Fibroblast of lung (primary cell): ENCODE results near the gene PON3. TPM values are rescaled to one million over a fixed set of nuclear protein-coding genes. Genes with fewer than 3 reads are reported as not detected.
A peak's percentile ranks its signal among the peaks of the same experiment; 100 is the strongest.

ENCODE experiments used
- DNase-seq, 2 donors: peaks; one replicate each; pipeline versions ENCODE4 v3.0.0 to v3.0.0-alpha.2; 2010; ENCODE audit warnings: low read depth in 2 of 2
- H2AFZ ChIP-seq: 2 replicates; pipeline ENCODE4 v1.5.1; 2012; ENCODE audit warnings: low read length, control low read depth, inconsistent platforms
- H3K27ac ChIP-seq: 2 replicates; pipeline ENCODE4 v1.5.1; 2011; ENCODE audit warnings: low read length, control low read depth; ENCODE audit not compliant: insufficient read depth
- H3K27me3 ChIP-seq: 2 replicates; pipeline ENCODE4 v1.5.1; 2011; ENCODE audit warnings: mild to moderate bottlenecking, low read length; ENCODE audit not compliant: control insufficient read depth, insufficient read depth
- H3K36me3 ChIP-seq: 2 replicates; pipeline ENCODE4 v1.5.1; 2011; ENCODE audit warnings: low read length; ENCODE audit not compliant: control insufficient read depth, insufficient read depth
- H3K4me1 ChIP-seq: 2 replicates; pipeline ENCODE4 v1.5.1; 2011; ENCODE audit warnings: low read length; ENCODE audit not compliant: control insufficient read depth, insufficient read depth; ENCODE audit errors: extremely low read depth
- H3K4me2 ChIP-seq: 2 replicates; pipeline ENCODE4 v1.5.1; 2011; ENCODE audit warnings: low read length, control low read depth; ENCODE audit not compliant: insufficient read depth; ENCODE audit errors: extremely low read depth
- H3K4me3 ChIP-seq, 4 experiments: fragments of 200-600 bp in 1 of 4; sonication (generic) in 1 of 4; replicated peaks in 1 of 4; 2 replicates each; pipeline ENCODE4 v1.5.1; 2011 to 2016; ENCODE audit warnings: low read length in 4 of 4, low read depth in 3 of 4, mild to moderate bottlenecking in 3 of 4, control low read depth in 2 of 4, inconsistent platforms in 1 of 4, mixed read lengths in 1 of 4; ENCODE audit not compliant: insufficient read depth in 1 of 4; ENCODE audit errors: control extremely low read depth in 1 of 4
- H3K79me2 ChIP-seq: 2 replicates; pipeline ENCODE4 v1.5.1; 2012; ENCODE audit warnings: mild to moderate bottlenecking, low read length, inconsistent platforms; ENCODE audit not compliant: control insufficient read depth, insufficient read depth
- H3K9ac ChIP-seq: 2 replicates; pipeline ENCODE4 v1.5.1; 2011; ENCODE audit warnings: mild to moderate bottlenecking, low read length, control low read depth; ENCODE audit not compliant: insufficient read depth
- H3K9me3 ChIP-seq: 2 replicates; pipeline ENCODE4 v1.5.1; 2012; ENCODE audit warnings: low read depth, low read length; ENCODE audit not compliant: control insufficient read depth, insufficient read depth
- H4K20me1 ChIP-seq: 2 replicates; pipeline ENCODE4 v1.5.1; 2011; ENCODE audit warnings: low read length; ENCODE audit not compliant: control insufficient read depth, insufficient read depth; ENCODE audit errors: extremely low read depth
- EZH2 ChIP-seq: IDR thresholded peaks from 2 replicates; pipeline ENCODE4 v1.5.1; 2012; ENCODE audit warnings: low read length, control low read depth, mild to moderate bottlenecking; ENCODE audit errors: missing control alignments
- polyA plus RNA-seq, 2 donors: library from polyadenylated mRNA; depleted of rRNA in 1 of 2; stranded (reverse) in 1 of 2; unstranded in 1 of 2; fragments of >200 nt; gene quantifications; 2 replicates each; pipeline ENCODE4 v1.2.1, GENCODE V29; 2011 to 2012; ENCODE audit warnings: missing spikeins in 1 of 2
- total RNA-seq: library from RNA; depleted of rRNA; stranded (reverse); fragments of >200 nt; gene quantifications from 2 replicates; pipeline ENCODE4 v1.2.1, GENCODE V29; 2014
- TF ChIP-seq, protein P1 (sequence below), 2 donors: IDR thresholded peaks in 1 of 2; conservative IDR thresholded peaks in 1 of 2; 1 replicate in 1 of 2; 2 replicates in 1 of 2; pipeline ENCODE4 v1.5.1; 2011 to 2012; ENCODE audit warnings: low read length in 2 of 2, control low read depth in 1 of 2, inconsistent platforms in 1 of 2, low read depth in 1 of 2, mild to moderate bottlenecking in 1 of 2

The PON3 gene
- total and polyA plus RNA-seq, 2 donors (not counting 1 experiment from before 2014, with no cell fraction given), result under 0.01 to 0.50 TPM

DNA sequence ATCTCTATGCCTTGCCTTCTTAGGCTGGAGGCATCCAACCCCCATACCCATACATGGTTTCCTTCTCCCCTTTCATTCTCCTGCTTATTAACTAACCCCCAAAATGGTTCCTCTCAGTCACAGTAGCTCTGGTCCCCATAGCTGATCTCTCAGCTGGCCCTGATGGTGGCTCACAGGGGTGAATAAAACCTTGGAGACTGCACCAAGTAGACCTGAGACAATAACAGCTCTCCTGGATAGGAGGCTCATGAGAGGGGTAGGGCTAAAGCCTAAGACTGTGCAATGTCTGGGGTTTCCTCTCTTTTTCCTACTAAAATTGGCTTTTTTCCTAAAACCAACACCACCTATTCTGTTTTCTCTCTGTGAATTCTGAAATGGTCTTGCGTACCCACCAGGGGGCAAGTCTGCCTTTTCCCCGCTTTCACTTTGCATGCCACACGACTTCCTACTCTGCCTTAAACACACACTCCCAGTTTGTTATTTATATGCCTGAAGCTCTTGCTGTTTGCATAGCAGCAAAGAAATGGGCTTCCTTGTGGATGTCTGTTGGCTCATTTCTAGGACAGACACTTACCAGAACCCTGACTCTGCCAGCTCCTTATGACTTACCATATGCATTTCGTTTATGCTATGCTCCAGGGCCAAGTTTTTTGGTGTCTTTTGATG is 53.4 kb downstream of the PON3 start:
- Histone ChIP-seq H3K36me3 (no peaks in the 10 kb centered on the region), H3K27me3 (no peaks in the 10 kb centered on the region), H3K4me1 (no peaks in the 10 kb centered on the region), H3K4me3 (no peak overlapping the region), H4K20me1 (no peaks in the 10 kb centered on the region), H3K9ac (no peak overlapping the region), H3K27ac (no peak overlapping the region), H3K4me2 (no peak overlapping the region), H3K79me2 (no peaks in the 10 kb centered on the region), H2AFZ (no peak overlapping the region), H3K9me3 (no peaks in the 10 kb centered on the region)
- TF ChIP-seq, protein P1, sequence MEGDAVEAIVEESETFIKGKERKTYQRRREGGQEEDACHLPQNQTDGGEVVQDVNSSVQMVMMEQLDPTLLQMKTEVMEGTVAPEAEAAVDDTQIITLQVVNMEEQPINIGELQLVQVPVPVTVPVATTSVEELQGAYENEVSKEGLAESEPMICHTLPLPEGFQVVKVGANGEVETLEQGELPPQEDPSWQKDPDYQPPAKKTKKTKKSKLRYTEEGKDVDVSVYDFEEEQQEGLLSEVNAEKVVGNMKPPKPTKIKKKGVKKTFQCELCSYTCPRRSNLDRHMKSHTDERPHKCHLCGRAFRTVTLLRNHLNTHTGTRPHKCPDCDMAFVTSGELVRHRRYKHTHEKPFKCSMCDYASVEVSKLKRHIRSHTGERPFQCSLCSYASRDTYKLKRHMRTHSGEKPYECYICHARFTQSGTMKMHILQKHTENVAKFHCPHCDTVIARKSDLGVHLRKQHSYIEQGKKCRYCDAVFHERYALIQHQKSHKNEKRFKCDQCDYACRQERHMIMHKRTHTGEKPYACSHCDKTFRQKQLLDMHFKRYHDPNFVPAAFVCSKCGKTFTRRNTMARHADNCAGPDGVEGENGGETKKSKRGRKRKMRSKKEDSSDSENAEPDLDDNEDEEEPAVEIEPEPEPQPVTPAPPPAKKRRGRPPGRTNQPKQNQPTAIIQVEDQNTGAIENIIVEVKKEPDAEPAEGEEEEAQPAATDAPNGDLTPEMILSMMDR (conservative IDR thresholded peaks at IDR 0.05 in 1 of 2, IDR thresholded peaks at IDR 0.05 in 1 of 2; ENCODE audit: low read depth in 1 of 2, low read length in 2 of 2), result peak in 1 of 2 donors; percentile 16
- TF ChIP-seq EZH2, result no peak
- no peak for DNase-seq

DNA sequence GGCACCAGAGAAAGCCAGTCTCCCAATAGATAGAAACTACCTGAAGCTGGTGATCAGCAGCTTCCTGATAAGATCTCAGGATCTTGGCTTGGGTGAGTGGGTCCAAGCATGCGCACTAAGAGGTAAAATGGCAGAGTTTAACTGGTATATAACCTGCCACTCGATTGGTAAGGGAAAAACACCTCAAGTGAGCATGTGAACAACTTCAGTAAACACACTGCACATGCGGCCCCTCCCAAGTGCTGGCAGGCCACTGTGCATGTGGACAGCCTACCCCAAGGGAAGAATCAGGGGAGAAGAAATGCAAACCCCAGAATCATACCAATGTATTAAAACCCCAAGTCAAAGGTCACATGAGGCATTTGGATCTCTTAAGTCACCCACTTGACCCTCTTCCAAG is 54.1 kb downstream of the PON3 start:
- DNase-seq, result no peak
- H4K20me1 ChIP-seq, result no peaks in the 10 kb centered on the region
- no peaks in the 10 kb centered on the region for H3K36me3 ChIP-seq
- H3K27me3 ChIP-seq, result no peaks in the 10 kb centered on the region
- no peaks in the 10 kb centered on the region for H3K4me1 ChIP-seq
- no peak overlapping the region for H3K27ac ChIP-seq
- H3K9ac ChIP-seq, result no peak overlapping the region
- no peak overlapping the region for H3K4me2 ChIP-seq
- H3K4me3 ChIP-seq, result no peak overlapping the region
- no peak for TF ChIP-seq EZH2
- TF ChIP-seq, protein P1 (conservative IDR thresholded peaks at IDR 0.05 in 1 of 2, IDR thresholded peaks at IDR 0.05 in 1 of 2; ENCODE audit: low read depth in 1 of 2, low read length in 2 of 2), result no peak
- no peaks in the 10 kb centered on the region for H3K79me2 ChIP-seq
- H3K9me3 ChIP-seq, result no peaks in the 10 kb centered on the region
- no peak overlapping the region for H2AFZ ChIP-seq

DNA sequence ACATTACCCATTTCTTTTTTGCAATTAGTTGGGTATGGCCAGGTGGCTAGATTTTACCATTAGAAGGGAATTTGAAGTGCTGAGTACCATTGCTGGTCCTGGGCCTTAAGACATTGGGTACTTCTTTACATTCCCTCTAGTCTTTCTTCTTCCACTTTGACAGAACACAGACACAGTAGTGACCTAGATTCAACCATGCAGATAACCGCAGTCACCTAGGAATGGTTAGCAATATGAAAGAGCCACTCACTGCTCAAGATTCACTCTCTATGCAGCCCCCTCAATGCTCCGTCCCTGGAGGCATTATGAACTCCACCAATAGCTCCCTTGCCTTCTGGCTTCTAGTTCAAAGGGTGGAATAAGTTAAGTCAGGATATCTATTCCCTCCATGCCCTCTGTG is 55.7 kb downstream of the PON3 start:
- no peak for TF ChIP-seq EZH2
- TF ChIP-seq, protein P1 (conservative IDR thresholded peaks at IDR 0.05 in 1 of 2, IDR thresholded peaks at IDR 0.05 in 1 of 2; ENCODE audit: low read depth in 1 of 2, low read length in 2 of 2), result no peak

More for the DNA sequence above, 55.7 kb downstream of the PON3 start:
- H3K79me2 ChIP-seq, result no peaks in the 10 kb centered on the region
- no peak overlapping the region for H3K27ac ChIP-seq
- H3K9ac ChIP-seq, result no peak overlapping the region
- H3K4me3 ChIP-seq, result no peak overlapping the region
- no peaks in the 10 kb centered on the region for H4K20me1 ChIP-seq
- peaks cover 3% of the 10 kb centered on the region for H3K4me1 ChIP-seq
- no peaks in the 10 kb centered on the region for H3K36me3 ChIP-seq
- H3K27me3 ChIP-seq, result no peaks in the 10 kb centered on the region
- no peak overlapping the region for H3K4me2 ChIP-seq
- H2AFZ ChIP-seq, result no peak overlapping the region
- no peak for DNase-seq
- H3K9me3 ChIP-seq, result no peaks in the 10 kb centered on the region
